ENCODE data around the gene HLA-E.

DNA sequence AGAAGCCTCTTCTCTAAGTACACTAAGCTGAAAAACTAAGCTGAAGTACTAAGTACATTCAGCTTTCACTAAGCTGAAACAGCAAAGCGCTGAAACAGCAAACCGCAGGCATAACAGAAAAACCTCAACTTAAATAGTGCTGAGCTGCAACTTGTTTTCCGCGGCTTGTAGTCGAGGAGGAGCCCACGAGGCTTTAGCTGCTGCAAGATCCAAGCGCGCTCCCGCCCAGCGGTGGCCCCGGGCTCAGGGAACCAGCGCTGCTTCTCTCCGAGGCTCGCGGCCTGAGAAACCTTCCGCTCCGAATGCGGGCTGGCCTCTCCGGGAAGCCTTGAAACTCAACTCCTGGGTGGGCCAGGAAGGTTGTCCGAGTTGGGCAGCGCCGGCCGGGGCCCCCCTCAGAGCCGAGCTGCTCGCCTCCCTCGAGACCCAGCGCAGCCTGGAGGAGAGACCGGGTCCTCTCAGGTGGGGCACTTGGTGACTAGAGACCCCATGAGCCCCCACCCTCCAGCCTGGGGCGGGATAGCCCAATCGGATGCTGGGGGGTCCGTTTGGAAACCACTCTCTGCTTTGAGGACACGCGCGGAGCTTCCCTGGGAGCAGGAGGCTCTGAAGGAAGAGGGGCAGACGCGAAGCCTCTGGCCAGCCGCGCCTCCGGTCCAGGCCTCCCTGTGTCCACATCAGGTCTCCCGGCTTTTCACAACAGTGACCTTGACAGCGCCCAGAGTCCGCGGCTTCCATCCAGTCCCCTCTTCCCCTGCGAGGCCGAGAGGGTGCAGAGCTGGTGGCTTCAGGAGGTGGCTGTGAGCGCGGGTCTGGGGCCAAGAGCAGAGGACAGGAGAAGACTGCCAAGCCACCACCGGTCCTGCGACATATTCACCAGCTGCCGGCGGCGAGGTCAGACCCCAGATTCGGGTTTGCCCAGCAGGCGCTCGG lies 38.1 kb upstream of the HLA-E start:
- TF ChIP-seq EZH2 (IDR thresholded peaks at IDR 0.05; ENCODE audit: low read length, missing control alignments): no peak
- TF ChIP-seq, protein P1, sequence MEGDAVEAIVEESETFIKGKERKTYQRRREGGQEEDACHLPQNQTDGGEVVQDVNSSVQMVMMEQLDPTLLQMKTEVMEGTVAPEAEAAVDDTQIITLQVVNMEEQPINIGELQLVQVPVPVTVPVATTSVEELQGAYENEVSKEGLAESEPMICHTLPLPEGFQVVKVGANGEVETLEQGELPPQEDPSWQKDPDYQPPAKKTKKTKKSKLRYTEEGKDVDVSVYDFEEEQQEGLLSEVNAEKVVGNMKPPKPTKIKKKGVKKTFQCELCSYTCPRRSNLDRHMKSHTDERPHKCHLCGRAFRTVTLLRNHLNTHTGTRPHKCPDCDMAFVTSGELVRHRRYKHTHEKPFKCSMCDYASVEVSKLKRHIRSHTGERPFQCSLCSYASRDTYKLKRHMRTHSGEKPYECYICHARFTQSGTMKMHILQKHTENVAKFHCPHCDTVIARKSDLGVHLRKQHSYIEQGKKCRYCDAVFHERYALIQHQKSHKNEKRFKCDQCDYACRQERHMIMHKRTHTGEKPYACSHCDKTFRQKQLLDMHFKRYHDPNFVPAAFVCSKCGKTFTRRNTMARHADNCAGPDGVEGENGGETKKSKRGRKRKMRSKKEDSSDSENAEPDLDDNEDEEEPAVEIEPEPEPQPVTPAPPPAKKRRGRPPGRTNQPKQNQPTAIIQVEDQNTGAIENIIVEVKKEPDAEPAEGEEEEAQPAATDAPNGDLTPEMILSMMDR (conservative IDR thresholded peaks at IDR 0.05 in 1 of 2, IDR thresholded peaks at IDR 0.05 in 1 of 2; ENCODE audit: low read depth in 1 of 2, low read length in 2 of 2): no peak

Measured in fibroblast of lung (primary cell).